ENCODE data around the gene GOLGA6L26.
"Not testable (repeated sequence)": the region's sequence is repeated elsewhere in the genome, so short reads cannot be mapped to it uniquely, and the experiment has no call there.

Gene GOLGA6L26, protein sequence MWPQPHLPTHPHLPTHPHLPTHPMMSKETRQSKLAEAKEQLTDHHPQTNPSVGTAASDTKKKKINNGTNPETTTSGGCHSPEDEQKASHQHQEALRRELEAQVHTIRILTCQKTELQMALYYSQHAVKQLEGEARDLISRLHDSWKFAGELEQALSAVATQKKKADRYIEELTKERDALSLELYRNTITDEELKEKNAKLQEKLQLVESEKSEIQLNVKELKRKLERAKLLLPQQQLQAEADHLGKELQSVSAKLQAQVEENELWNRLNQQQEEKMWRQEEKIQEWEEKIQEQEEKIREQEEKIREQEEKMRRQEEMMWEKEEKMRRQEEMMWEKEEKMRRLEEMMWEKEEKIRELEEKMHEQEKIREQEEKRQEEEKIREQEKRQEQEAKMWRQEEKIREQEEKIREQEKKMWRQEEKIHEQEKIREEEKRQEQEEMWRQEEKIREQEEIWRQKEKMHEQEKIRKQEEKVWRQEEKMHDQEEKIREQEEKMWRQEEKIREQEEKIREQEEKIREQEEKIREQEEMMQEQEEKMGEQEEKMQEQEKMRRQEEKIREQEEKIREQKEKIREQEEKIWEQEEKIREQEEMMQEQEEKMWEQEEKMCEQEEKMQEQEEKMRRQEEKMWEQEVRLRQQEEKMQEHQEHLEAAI

DNA sequence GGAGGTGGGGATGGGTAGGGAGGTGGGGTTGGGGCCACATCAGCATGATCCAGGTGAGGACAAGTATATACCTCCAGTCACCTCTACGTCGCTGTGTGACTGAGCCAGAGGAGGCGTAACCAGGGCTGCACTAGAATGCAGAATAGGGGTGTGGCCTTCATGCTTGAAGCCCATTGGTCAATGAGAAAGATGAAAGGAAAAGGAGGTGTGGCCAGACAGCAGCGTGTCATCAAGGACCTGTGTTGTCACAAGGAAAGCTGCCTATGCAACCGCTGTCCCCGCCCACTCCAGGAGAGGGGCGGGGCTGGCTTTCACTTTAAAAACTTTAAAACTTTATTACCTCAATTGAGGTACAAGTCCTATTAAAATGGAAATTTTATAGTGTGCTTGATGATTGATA, at the start of gene GOLGA6L26:
Gene GOLGA6L26 (minus strand): TSS at position 101 of the 400 bp plus-strand sequence. CDS start 61 bp downstream, at position 40.
- not testable (repeated sequence) for DNase-seq (ENCODE audit: low read depth)

GRCh38 chr15:23381192-23381591, 47.2 kb upstream of the GOLGA6L26 start:
- not testable (repeated sequence) for DNase-seq (ENCODE audit: low read depth)

GRCh38 chr15:23380700-23381099, 46.7 kb upstream of the GOLGA6L26 start:
- not testable (repeated sequence) for DNase-seq (ENCODE audit: low read depth)

- DNase-seq (ENCODE audit: low read depth) = not testable (repeated sequence)
These were observed 45.0 kb upstream of the GOLGA6L26 start for GRCh38 chr15:23378946-23379345.

DNA sequence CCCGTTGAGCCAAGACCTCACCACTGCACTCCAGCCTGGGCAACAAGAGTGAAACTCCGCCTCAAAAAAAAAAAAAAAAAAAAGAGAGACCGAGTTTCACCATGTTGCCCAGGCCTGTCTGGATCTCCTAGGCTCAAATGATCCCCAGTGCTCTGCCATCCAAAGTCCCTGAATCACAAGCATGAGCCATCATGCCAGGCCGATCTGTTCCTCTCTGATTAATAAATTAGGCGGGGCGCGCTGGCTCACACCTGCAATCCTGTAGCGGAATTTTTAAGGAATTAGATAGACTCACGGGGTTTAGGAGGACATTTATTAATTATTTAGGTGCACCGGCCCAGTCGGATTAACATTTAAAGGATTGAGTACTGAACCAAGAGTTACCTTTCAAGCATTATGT, 40.2 kb upstream of the GOLGA6L26 start:
- DNase-seq (ENCODE audit: low read depth) = not testable (repeated sequence)

- not testable (repeated sequence) for DNase-seq (ENCODE audit: low read depth)
These were observed 39.0 kb upstream of the GOLGA6L26 start for GRCh38 chr15:23372891-23373600.

GRCh38 chr15:23372284-23372683, 38.3 kb upstream of the GOLGA6L26 start:
- no peak for DNase-seq (ENCODE audit: low read depth)

DNA sequence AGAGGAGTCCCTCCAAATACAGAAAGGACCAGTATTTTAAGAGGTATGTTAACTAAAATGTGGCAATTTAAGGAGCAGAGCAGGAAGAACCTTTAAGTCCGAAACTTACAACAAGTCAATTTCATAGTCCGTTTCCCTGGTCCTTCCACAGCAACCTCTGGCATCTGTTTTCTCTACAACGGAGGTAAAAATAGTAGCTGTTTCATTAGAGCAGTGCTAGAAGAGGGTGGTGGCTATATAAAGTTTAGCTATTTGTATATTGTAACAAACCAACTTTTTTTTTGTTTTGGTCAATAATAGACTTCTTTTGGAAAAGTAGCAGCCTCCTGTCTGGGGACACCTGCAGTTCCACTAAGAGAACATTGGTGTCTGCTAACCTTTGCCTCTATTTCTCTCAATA, 37.9 kb upstream of the GOLGA6L26 start:
- DNase-seq (ENCODE audit: low read depth) = not testable (repeated sequence)

- DNase-seq (ENCODE audit: low read depth) = not testable (repeated sequence)
These were observed 37.1 kb upstream of the GOLGA6L26 start for GRCh38 chr15:23371134-23371533.

DNA sequence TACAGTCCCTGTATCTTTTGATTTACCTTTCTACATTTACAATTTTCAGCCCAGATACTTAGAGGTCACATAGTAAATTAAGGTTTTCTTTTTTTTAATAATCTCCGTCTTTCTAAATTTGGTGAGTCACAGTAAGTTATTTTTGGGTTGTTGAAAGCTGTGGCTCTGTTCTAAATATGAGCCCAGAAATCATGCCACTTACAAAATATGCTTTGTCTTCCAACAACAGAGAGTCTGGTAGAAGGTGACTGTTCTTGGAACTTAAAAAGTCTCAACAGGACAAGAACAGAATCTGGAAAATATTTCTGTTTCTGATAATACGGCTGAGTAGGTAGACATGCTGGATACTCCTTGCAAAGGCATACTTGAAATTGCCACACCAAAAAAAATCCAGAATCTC, 36.6 kb upstream of the GOLGA6L26 start:
- no peak for DNase-seq (ENCODE audit: low read depth)

GRCh38 chr15:23364261-23364660, 30.3 kb upstream of the GOLGA6L26 start:
- DNase-seq (ENCODE audit: low read depth) = not testable (repeated sequence)

- DNase-seq (ENCODE audit: low read depth) = not testable (repeated sequence)
These were observed 28.6 kb upstream of the GOLGA6L26 start for GRCh38 chr15:23362622-23363021.

DNA sequence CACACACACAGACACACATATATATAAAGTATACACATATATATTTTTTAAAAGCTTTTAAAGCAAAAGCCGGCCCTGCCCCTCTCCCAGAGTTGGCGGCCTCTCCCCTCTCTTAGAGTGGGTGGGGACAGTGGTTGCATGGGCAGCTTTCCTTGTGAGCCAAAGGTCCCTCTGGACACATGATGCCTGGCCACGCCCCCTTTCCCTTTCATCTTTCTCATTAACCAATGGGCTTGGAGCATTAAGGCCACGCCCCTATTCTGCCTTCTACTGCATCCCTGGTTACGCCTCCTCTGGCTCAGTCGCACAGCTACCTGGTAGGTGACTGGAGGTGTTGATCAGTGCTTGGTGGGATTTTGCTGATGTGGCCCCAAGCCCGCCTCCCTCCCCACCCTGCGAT, 20.5 kb upstream of the GOLGA6L26 start, which contains the start of gene GOLGA8S:
Gene GOLGA8S (plus strand): TSS at position 301 of the 400 bp plus-strand sequence. CDS start 62 bp downstream, at position 363.
- DNase-seq (ENCODE audit: low read depth) = not testable (repeated sequence)

GRCh38 chr15:23311233-23311632, 22.8 kb downstream of the GOLGA6L26 start:
- DNase-seq (ENCODE audit: low read depth) = not testable (repeated sequence)

- DNase-seq (ENCODE audit: low read depth) = not testable (repeated sequence)
These were observed 28.1 kb downstream of the GOLGA6L26 start for GRCh38 chr15:23305921-23306320.

GRCh38 chr15:23304805-23305204, 29.2 kb downstream of the GOLGA6L26 start:
- DNase-seq (ENCODE audit: low read depth) = not testable (repeated sequence)

DNA sequence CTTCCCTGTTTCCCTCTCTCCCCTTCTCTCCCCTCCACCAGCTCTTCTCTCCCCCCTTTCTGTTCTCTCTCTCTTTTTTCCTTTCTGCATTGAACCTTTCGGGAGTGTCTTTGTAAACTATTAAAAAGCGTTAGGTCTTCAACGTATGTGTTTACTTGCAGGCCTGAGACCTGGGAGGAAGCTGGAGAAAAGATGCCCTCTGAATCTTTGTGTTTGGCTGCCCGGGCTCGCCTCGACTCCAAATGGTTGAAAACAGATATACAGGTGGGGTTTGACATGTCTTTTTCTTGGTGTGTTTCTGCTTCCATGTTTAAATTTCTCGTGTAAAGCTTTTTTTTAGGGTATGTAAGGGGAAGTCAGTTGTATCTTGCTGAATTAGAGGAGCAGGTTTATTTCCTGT, 29.7 kb downstream of the GOLGA6L26 start:
- not testable (repeated sequence) for DNase-seq (ENCODE audit: low read depth)

DNA sequence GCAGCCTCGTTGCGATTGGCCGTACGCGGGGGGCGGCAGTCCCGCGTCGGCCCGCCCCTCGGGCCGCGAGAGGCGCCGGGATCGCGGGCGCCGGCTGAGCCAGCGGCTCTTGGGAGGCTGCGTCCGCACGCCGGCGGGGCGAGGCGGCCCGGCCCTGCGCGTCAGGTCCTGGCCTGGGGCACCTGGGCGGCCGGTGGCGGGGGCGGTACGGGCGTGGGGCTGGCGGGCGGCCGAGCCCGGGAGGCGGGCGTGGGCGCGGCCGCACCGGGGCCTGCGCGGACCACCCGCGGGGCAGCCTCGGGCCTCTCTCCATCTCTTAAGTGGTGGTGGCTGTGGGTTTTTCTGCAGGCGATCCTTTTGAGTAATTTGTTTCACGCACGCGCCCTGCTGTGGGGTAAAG, 30.3 kb downstream of the GOLGA6L26 start:
- DNase-seq (ENCODE audit: low read depth) = peak; percentile 15

DNA sequence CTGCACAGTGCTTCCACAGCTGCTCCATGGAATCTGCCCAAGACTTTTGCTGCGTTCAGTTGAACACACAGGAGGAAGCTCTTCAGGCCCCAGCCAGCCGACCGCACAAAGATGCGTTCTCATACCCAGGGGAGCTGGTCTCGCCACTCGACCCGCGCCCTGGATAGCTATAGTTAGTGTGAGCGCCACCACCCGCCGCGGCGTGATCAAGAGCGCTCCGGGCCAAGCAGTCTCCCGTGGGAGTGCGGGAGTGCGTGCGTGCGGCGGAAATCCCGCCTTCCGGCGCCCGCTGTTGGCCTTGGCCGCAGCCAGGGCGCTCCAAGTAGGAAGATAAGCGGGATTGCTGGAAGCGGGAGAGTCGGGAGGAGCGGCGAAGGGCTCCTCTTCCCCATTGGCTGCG, 30.8 kb downstream of the GOLGA6L26 start:
- not testable (repeated sequence) for DNase-seq (ENCODE audit: low read depth)
